HG02973 (cell line): Measurements from ENCODE around the gene RYR3.
"Not testable (repeated sequence)": the region's sequence is repeated elsewhere in the genome, so short reads cannot be mapped to it uniquely, and the experiment has no call there.

Experiments used
- ATAC-seq: cut with Tn5 transposase; IDR thresholded peaks from one replicate; pipeline ENCODE4 v1.9.1; 2021; ENCODE audit warnings: moderate library complexity; ENCODE audit not compliant: unreplicated experiment

RYR3 gene

GRCh38 chr15:33810073-33810595 lies 499.4 kb downstream of the RYR3 start:
- ATAC-seq, result no peak

- no peak for ATAC-seq
These were observed 500.0 kb downstream of the RYR3 start for GRCh38 chr15:33810806-33811205.

- ATAC-seq, result no peak
These were observed 503.1 kb downstream of the RYR3 start for GRCh38 chr15:33813891-33814290.

GRCh38 chr15:33819499-33819898 lies 508.7 kb downstream of the RYR3 start:
- ATAC-seq, result not testable (repeated sequence)

GRCh38 chr15:33822479-33822878 lies 511.7 kb downstream of the RYR3 start:
- ATAC-seq, result no peak

- no peak for ATAC-seq
These were observed 512.4 kb downstream of the RYR3 start for GRCh38 chr15:33823119-33823518.

- no peak for ATAC-seq
These were observed 514.7 kb downstream of the RYR3 start for GRCh38 chr15:33825453-33825852.

- ATAC-seq, result no peak
These were observed 515.4 kb downstream of the RYR3 start for GRCh38 chr15:33826201-33826600.

- ATAC-seq, result no peak
These were observed 519.6 kb downstream of the RYR3 start for GRCh38 chr15:33830351-33830750.

- no peak for ATAC-seq
These were observed 520.9 kb downstream of the RYR3 start for GRCh38 chr15:33831646-33832045.

GRCh38 chr15:33834892-33835743 lies 524.4 kb downstream of the RYR3 start:
- no peak for ATAC-seq

GRCh38 chr15:33837294-33837693 lies 526.5 kb downstream of the RYR3 start:
- no peak for ATAC-seq

GRCh38 chr15:33839540-33839939 lies 528.8 kb downstream of the RYR3 start:
- no peak for ATAC-seq

- no peak for ATAC-seq
These were observed 529.8 kb downstream of the RYR3 start for GRCh38 chr15:33840615-33841014.

GRCh38 chr15:33844186-33844585 lies 533.4 kb downstream of the RYR3 start:
- ATAC-seq, result no peak

- ATAC-seq, result no peak
These were observed 533.8 kb downstream of the RYR3 start for GRCh38 chr15:33844597-33844996.

- no peak for ATAC-seq
These were observed 535.4 kb downstream of the RYR3 start for GRCh38 chr15:33846142-33846541.

- ATAC-seq, result no peak
These were observed 536.1 kb downstream of the RYR3 start for GRCh38 chr15:33846862-33847261.

- no peak for ATAC-seq
These were observed 537.2 kb downstream of the RYR3 start for GRCh38 chr15:33848011-33848410.

- no peak for ATAC-seq
These were observed 540.3 kb downstream of the RYR3 start for GRCh38 chr15:33851079-33851478.

- ATAC-seq, result no peak
These were observed 541.3 kb downstream of the RYR3 start for GRCh38 chr15:33852094-33852493.

GRCh38 chr15:33852570-33852969 lies 541.8 kb downstream of the RYR3 start:
- no peak for ATAC-seq

- no peak for ATAC-seq
These were observed 547.0 kb downstream of the RYR3 start for GRCh38 chr15:33857726-33858125.
